Spinal cord (tissue), 10 donors: ENCODE results near the gene SEMA7A. TPM values are rescaled to one million over a fixed set of nuclear protein-coding genes. Genes with fewer than 3 reads are reported as not detected.
"Not testable (repeated sequence)": the region's sequence is repeated elsewhere in the genome, so short reads cannot be mapped to it uniquely, and the experiment has no call there.

Source experiments
- DNase-seq, 6 donors: peaks; one replicate each; pipeline versions ENCODE4 v3.0.0 to v3.0.0-alpha.2; 2013 to 2015; ENCODE audit warnings: low spot score in 6 of 6, low read depth in 4 of 6
- H3K27ac ChIP-seq: one replicate; pipeline ENCODE4 v1.5.1; 2013; ENCODE audit warnings: low read depth, low read length, control low read depth
- H3K27me3 ChIP-seq: one replicate; pipeline ENCODE4 v1.6.1; 2013; ENCODE audit warnings: low read length; ENCODE audit not compliant: control insufficient read depth, insufficient read depth
- H3K36me3 ChIP-seq: one replicate; pipeline ENCODE4 v1.6.1; 2013; ENCODE audit warnings: low read length; ENCODE audit not compliant: control insufficient read depth, insufficient read depth
- H3K4me1 ChIP-seq: one replicate; pipeline ENCODE4 v1.6.1; 2013; ENCODE audit warnings: low read length; ENCODE audit not compliant: control insufficient read depth, insufficient read depth
- H3K4me3 ChIP-seq: one replicate; pipeline ENCODE4 v1.5.1; 2013; ENCODE audit warnings: low read depth, low read length, control low read depth
- H3K9me3 ChIP-seq: one replicate; pipeline ENCODE4 v1.6.1; 2013; ENCODE audit warnings: low read length; ENCODE audit not compliant: control insufficient read depth, insufficient read depth
- WGBS: methylation state at CpG from one replicate; pipeline ENCODE4 v1.1.5; 2013; ENCODE audit warnings: missing lambda C conversion rate; ENCODE audit not compliant: insufficient coverage; 5-methylcytosine and 5-hydroxymethylcytosine counted together
- long read RNA-seq, 4 donors: transcript quantifications; one replicate each; lab custom pipeline, GENCODE V29; 2026
- polyA plus RNA-seq, 2 donors: library from polyadenylated mRNA; unstranded; fragments of 120-200 nt; gene quantifications; one replicate each; pipeline ENCODE4 v1.2.1, GENCODE V29; 2013; ENCODE audit not compliant: insufficient read length in 2 of 2
- total RNA-seq, 2 donors: library from RNA; depleted of rRNA in 1 of 2; stranded (reverse); fragments of 120-200 nt in 1 of 2; fragments of >200 nt in 1 of 2; gene quantifications; one replicate each; pipeline versions ENCODE4 v1.2.3 to v1.2.4, GENCODE V29; 2013 to 2014
- donor health status: healthy.

SEMA7A gene, protein sequence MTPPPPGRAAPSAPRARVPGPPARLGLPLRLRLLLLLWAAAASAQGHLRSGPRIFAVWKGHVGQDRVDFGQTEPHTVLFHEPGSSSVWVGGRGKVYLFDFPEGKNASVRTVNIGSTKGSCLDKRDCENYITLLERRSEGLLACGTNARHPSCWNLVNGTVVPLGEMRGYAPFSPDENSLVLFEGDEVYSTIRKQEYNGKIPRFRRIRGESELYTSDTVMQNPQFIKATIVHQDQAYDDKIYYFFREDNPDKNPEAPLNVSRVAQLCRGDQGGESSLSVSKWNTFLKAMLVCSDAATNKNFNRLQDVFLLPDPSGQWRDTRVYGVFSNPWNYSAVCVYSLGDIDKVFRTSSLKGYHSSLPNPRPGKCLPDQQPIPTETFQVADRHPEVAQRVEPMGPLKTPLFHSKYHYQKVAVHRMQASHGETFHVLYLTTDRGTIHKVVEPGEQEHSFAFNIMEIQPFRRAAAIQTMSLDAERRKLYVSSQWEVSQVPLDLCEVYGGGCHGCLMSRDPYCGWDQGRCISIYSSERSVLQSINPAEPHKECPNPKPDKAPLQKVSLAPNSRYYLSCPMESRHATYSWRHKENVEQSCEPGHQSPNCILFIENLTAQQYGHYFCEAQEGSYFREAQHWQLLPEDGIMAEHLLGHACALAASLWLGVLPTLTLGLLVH
- total RNA-seq (10 to 100 TPM; 12.3 to 30.9 TPM), polyA plus RNA-seq (10 to 100 TPM; 39.4 to 45.1 TPM)
- long read RNA-seq, donor 1, transcript SEMA7A-201 (14 exons, 3,376 nt): major isoform, 6 of 6 reads
- long read RNA-seq, donor 1, partial matches to known transcripts: 0 of 6 reads
- long read RNA-seq, donor 1, other reads (novel, unspliced or antisense): 0 of 6 reads
- long read RNA-seq, donor 2, partial matches to known transcripts: 0 of 1 reads
- long read RNA-seq, donor 2, other reads (novel, unspliced or antisense): 0 of 1 reads
- long read RNA-seq, donor 3: 0 reads
- long read RNA-seq, donor 4: 0 reads

GRCh38 chr15:74433592-74434262, at the start of gene SEMA7A:
TSS of gene SEMA7A (minus strand) at chr15:74433958. CDS start at chr15:74433918, 40 bp downstream.
- under 1% methylated on average over 68 of the region's 75 CpGs for WGBS
- Histone ChIP-seq H3K36me3 (no peaks in the 10 kb centered on the region), H3K9me3 (no peaks in the 10 kb centered on the region), H3K27me3 (peaks cover 9% of the 10 kb centered on the region), H3K27ac (peak within 1 kb of the TSS; percentile 80), H3K4me1 (peaks cover 55% of the 10 kb centered on the region), H3K4me3 (peak within 1 kb of the TSS; percentile 62)
- peak in 5 of 6 donors; percentile 32 to 92 (median 58) for DNase-seq

DNA sequence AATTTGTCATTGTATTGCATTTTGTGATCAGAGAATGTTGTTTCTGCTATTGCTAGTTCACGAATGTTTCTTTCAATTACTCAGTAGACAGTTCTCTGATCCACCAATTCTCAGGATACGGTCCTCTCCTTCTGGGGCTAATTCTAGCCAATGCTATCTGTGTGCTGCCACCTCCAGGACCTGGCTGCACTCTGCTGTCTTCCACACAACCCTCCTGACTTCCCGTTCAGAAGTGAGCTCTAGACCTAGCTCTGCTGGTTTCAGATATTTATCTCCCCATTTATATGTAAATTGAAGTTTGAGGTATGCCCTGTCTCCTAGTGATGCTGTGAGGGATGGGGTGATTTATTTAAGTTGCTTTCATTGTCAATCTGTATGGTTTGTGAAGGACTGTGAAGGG, 48.9 kb upstream of the SEMA7A start:
- no peaks in the 10 kb centered on the region for H3K27me3 ChIP-seq
- peak in 1 of 6 donors; percentile 6 for DNase-seq

DNA sequence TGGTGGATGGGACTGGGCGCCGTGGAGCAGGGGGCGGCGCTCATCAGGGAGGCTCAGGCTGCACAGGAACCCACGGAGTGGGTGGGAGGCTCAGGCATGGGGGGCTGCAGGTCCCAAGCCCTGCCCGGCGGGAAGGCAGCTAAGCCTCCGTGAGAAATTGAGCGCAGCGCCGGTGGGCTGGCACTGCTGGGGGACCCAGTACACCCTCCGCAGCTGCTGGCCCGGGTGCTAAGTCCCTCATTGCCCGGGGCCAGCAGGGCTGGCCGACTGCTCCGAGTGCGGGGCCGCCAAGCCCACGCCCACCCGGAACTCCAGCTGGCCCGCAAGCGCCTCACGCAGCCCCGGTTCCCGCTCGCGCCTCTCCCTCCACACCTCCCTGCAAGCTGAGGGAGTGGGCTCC, 46.6 kb upstream of the SEMA7A start:
- H3K27ac ChIP-seq, H3K4me1 ChIP-seq, H3K36me3 ChIP-seq, H3K9me3 ChIP-seq, DNase-seq, H3K4me3 ChIP-seq, H3K27me3 ChIP-seq: not testable (repeated sequence)
- 97% methylated on average over 11 of the region's 27 CpGs for WGBS

More for the DNA sequence above, 48.9 kb upstream of the SEMA7A start:
- no peaks in the 10 kb centered on the region for H3K4me1 ChIP-seq
- H3K9me3 ChIP-seq: no peaks in the 10 kb centered on the region
- no peak overlapping the region for H3K4me3 ChIP-seq
- H3K36me3 ChIP-seq: peaks cover 7% of the 10 kb centered on the region
- WGBS: 94% methylated on average over 2 of the region's 3 CpGs
- H3K27ac ChIP-seq: no peak overlapping the region

GRCh38 chr15:74471621-74472020, 37.9 kb upstream of the SEMA7A start:
- WGBS: 100% methylated on average over 6 of the region's 7 CpGs
- H3K4me3 ChIP-seq, H3K4me1 ChIP-seq, DNase-seq, H3K27ac ChIP-seq, H3K36me3 ChIP-seq, H3K27me3 ChIP-seq, H3K9me3 ChIP-seq: not testable (repeated sequence)

DNA sequence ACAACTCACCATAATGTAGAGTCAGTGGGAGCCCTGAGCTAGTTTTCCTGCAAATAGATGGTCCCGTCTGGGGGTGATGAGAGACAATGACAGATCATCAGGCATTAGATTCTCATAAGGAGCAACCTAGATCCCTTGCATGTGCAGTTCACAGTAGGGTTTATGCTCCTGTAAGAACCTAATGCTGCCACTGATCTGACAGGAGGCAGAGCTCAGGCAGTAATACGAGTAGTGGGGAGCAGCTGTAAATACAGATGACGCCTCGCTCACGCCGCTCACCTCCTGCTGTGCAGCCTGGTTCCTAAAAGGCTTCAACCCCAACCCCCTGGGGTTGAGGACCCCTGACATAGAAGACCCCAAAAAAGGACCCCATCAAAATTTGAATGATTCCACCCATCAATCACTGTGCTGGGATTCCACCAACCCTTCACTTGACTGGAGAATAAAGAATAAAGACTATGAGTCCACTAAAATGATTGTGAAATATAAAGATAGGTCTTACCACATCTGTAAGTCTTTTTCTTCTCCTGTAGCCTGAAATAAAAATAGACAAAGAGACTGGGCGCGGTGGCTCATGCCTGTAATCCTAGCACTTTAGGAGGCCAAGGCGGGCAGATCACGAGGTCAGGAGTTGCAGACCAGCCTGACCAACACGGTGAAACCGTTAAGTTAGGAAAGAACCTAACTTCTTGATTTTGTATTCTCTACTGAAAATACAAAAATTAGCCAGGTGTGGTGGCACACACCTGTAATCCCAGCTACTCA, 37.1 kb upstream of the SEMA7A start:
- no peak overlapping the region for H3K4me3 ChIP-seq
- DNase-seq: no peak
- peaks cover 3% of the 10 kb centered on the region for H3K36me3 ChIP-seq
- no peak overlapping the region for H3K27ac ChIP-seq
- no peaks in the 10 kb centered on the region for H3K27me3 ChIP-seq
- WGBS: 86% methylated on average over 8 of the region's 12 CpGs
- no peaks in the 10 kb centered on the region for H3K4me1 ChIP-seq
- no peaks in the 10 kb centered on the region for H3K9me3 ChIP-seq

DNA sequence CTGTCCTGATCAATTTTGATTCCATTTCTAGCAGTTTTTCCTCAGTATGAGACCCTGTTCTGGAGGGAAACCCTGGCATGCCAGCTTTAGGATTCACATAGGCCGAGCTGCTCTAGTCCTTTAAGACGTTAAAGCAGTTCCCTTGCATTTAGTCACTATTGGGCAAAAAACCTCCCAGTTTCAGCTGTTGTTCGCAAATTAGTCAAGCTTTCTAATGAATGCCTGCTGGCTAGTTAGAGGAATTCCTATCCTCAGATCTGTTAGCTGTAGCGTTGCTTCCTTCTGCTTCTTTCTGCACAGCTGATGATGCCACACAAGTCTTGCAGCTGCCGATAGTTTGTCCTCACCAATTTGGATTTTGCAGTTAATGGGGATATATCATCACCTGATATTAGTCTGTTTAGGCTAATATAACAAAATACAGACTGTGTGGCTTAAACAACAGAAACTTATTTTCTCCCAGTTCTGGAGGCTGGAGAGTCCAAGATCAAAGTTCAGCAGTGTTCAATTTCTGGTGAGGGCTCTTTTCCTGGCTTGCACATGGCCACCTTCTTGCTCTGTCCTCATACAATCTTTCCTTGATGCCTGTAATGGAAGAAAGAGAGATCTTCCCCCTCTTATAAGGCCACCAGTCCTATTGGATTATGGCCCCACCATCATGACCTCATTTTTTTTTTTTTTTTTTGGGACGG, 34.7 kb upstream of the SEMA7A start:
- Histone ChIP-seq H3K27me3 (no peaks in the 10 kb centered on the region), H3K9me3 (no peaks in the 10 kb centered on the region), H3K36me3 (peaks cover 3% of the 10 kb centered on the region), H3K4me1 (no peaks in the 10 kb centered on the region), H3K27ac (no peak overlapping the region), H3K4me3 (no peak overlapping the region)
- peak in 1 of 6 donors; percentile 40 for DNase-seq
- WGBS: 61% methylated on average over 4 of the region's 6 CpGs

GRCh38 chr15:74466570-74466969, 32.8 kb upstream of the SEMA7A start:
- peaks cover 3% of the 10 kb centered on the region for H3K36me3 ChIP-seq
- no peaks in the 10 kb centered on the region for H3K4me1 ChIP-seq
- H3K9me3 ChIP-seq: no peaks in the 10 kb centered on the region
- no peak for DNase-seq
- H3K27ac ChIP-seq: no peak overlapping the region
- no peaks in the 10 kb centered on the region for H3K27me3 ChIP-seq
- H3K4me3 ChIP-seq: no peak overlapping the region
- no CpG with 5 or more reads among the region's 1 CpG for WGBS

- H3K27ac ChIP-seq: no peak overlapping the region
- 100% methylated on average over 1 of the region's 2 CpGs for WGBS
- H3K4me1 ChIP-seq: peaks cover 4% of the 10 kb centered on the region
- no peaks in the 10 kb centered on the region for H3K27me3 ChIP-seq
- no peak for DNase-seq
- H3K4me3 ChIP-seq: no peak overlapping the region
- no peaks in the 10 kb centered on the region for H3K9me3 ChIP-seq
- H3K36me3 ChIP-seq: peaks cover 3% of the 10 kb centered on the region
Measured at GRCh38 chr15:74464897-74465296, 31.1 kb upstream of the SEMA7A start.
